DMS153 treated with DMSO at 0.1 percent for 48 hours (cell line): ENCODE measurements around the gene SLC9A5.

Experiments
- DNase-seq: peaks from one replicate; lab custom pipeline; 2025; ENCODE audit not compliant: unreplicated experiment; lab: John Stamatoyannopoulos, UW

The SLC9A5 gene

GRCh38 chr16:67304020-67304419 is 55.2 kb downstream of the SLC9A5 start:
- no peak for DNase-seq

DNA sequence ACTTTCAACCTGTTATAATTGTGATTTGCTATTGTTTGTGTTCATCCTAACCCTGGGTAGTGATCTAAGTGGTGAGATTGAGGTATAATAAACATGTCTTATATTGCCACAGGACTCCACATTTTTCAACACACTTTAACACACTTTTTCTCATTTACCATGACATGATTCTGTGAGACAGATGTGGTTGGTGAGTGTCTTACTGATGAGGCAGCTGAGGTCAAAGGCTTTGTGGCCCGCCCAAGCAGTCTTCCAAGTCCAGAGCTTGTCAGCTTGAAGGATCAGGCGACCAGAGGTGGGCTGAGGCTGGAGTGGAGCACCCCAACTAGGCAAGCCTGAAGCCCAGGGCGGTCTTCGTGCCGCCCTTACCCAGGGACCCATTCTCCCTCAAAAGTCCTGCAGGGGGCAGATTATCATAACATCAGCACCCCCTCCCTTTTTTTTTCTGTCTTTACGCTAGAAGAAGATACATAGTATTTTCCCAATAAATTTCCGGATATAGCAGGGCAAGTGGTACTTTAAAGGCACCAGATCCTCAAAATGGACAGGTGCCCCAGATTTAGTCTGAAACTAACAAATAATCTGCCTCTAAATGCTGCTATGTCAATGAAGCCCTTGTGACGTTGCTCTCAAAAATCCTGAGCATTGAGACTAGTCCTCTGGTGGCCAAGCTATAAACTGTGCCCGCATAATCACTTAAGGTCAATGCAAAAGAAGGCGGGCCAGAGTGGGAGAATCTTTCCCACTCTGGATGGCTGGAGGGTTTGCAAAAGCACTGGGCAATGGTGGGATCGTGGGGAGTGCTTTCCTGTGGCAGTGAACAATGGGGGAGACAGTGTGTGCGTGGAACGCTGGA is 56.7 kb downstream of the SLC9A5 start:
- no peak for DNase-seq

DNA sequence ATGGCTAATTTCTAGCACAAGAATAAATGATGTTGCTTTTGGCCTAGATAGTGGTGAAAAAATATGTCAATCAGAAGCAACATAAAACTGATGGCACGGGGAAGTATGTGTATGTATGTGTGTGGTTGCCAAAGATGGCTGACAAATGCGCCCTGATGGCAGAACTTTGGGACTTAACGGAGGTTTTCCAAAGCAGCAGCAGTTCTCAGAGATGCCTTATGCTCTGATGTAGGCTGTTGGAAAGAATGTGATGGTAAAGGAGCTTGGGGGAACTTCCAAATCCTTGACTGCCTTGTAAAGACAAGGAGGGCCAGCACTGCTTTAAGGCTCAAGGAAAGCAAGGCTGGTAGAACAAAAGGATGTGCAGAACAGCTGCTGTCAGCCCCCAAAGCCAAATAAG is 61.8 kb downstream of the SLC9A5 start:
- DNase-seq, result no peak

- no peak for DNase-seq
Measured at GRCh38 chr16:67311607-67312488, 63.1 kb downstream of the SLC9A5 start.

GRCh38 chr16:67312719-67313118 is 63.9 kb downstream of the SLC9A5 start:
- DNase-seq, result no peak

DNA sequence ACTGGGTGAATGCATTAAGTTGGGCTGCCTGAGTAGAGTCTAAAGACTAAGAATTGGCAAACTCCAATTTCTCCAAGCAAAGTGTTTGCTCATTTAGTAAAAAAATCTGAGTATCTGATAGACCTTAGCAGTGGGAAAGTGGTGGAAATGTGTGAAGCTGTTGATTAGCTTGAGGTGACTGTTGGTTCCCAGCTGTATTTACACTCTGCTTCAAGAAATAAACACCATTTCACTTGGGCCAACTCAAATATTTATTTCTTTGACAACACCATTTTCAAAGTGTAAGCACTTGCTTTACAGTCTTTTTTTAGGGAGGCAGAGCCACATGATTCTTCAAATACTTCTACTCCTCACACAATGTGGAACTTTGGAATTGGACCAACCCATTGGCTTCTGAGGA is 69.1 kb downstream of the SLC9A5 start:
- DNase-seq, result no peak
